GM21576 (cell line): Measurements from ENCODE around the gene GP1BB.

Source experiments
- ATAC-seq: cut with Tn5 transposase; IDR thresholded peaks from one replicate; pipeline ENCODE4 v1.9.1; 2021; ENCODE audit warnings: mild to moderate bottlenecking, moderate library complexity; ENCODE audit not compliant: unreplicated experiment

Gene GP1BB

GRCh38 chr22:19739911-19740449 is 16.6 kb downstream of the GP1BB start:
- no peak for ATAC-seq

GRCh38 chr22:19740586-19740985 is 17.2 kb downstream of the GP1BB start:
- no peak for ATAC-seq

- ATAC-seq: no peak
Observed at GRCh38 chr22:19741053-19741452, 17.7 kb downstream of the GP1BB start.

- no peak for ATAC-seq
Observed at GRCh38 chr22:19742160-19743066, 19.1 kb downstream of the GP1BB start.

GRCh38 chr22:19743081-19743480 is 19.7 kb downstream of the GP1BB start:
- no peak for ATAC-seq

GRCh38 chr22:19743651-19744050 is 20.3 kb downstream of the GP1BB start:
- no peak for ATAC-seq

GRCh38 chr22:19744350-19745006 is 21.1 kb downstream of the GP1BB start:
- no peak for ATAC-seq

GRCh38 chr22:19745155-19746101 is 22.1 kb downstream of the GP1BB start:
- ATAC-seq: no peak

- ATAC-seq: no peak
Observed at GRCh38 chr22:19746726-19747125, 23.4 kb downstream of the GP1BB start.

GRCh38 chr22:19747551-19747950 is 24.2 kb downstream of the GP1BB start:
- no peak for ATAC-seq

- ATAC-seq: no peak
Observed at GRCh38 chr22:19748139-19748538, 24.8 kb downstream of the GP1BB start.

- ATAC-seq: no peak
Observed at GRCh38 chr22:19748991-19749664, 25.8 kb downstream of the GP1BB start.

- ATAC-seq: no peak
Observed at GRCh38 chr22:19749876-19750275, 26.5 kb downstream of the GP1BB start.

- no peak for ATAC-seq
Observed at GRCh38 chr22:19750507-19751490, 27.5 kb downstream of the GP1BB start.

GRCh38 chr22:19751497-19752245 is 28.3 kb downstream of the GP1BB start:
- no peak for ATAC-seq

GRCh38 chr22:19753090-19753842 is 29.9 kb downstream of the GP1BB start:
- no peak for ATAC-seq

- ATAC-seq: no peak
Observed at GRCh38 chr22:19753996-19754700, 30.8 kb downstream of the GP1BB start.
